ENCODE measurements around the gene CTBP2. TPM values are rescaled to one million over a fixed set of nuclear protein-coding genes. Genes with fewer than 3 reads are reported as not detected.

Gene CTBP2
- total RNA-seq, 1 experiment from 2014 or later = 212 TPM

DNA sequence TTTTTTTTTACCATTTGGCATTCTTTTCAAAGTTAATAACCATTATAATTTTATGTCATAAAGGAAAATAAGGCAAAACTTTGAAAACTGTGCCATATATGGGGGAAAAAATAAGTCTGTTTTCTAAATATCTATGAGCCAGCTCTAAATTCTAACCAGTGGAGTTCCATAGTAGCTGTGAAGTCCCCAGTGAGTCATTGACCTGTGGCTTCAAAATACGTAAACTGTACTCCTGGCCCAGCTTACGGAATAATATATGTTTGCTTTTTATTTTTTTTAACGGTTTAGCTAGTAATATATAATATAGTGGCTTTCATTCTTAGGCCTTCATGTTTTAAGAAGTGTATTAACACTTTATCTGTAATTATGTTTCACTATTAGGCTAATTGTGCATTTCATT is 197.9 kb downstream of the CTBP2 start:
- H2BK15ac ChIP-seq (ENCODE audit: low read depth, low read length) = no peak overlapping the region
- H3K27me3 ChIP-seq (ENCODE audit: insufficient read depth, low read length) = no peaks in the 10 kb centered on the region
- no peak overlapping the region for H2BK5ac ChIP-seq (ENCODE audit: insufficient read length, low read length)
- Mint-ChIP-seq H3K9me3 (no peaks in the 10 kb centered on the region), H3K27ac (no peak overlapping the region), H3K36me3 (ENCODE audit: insufficient read depth in 1 of 3, low read depth in 3 of 3) (peaks cover 2 to 8% (median 7%) of the 10 kb centered on the region in 3 experiments; a peak in 6 of 7 replicates), H3K27me3 (ENCODE audit: low read depth) (no peaks in the 10 kb centered on the region), H3K4me1 (peaks cover 11 to 17% of the 10 kb centered on the region in 2 experiments), H3K4me3 (no peak overlapping the region)
- no peaks in the 10 kb centered on the region for H3K4me1 ChIP-seq (ENCODE audit: insufficient read depth, low read length)
- H2AFZ ChIP-seq (ENCODE audit: low read length) = no peak overlapping the region
- no peak overlapping the region for H2AK5ac ChIP-seq (ENCODE audit: insufficient read length, low read length)
- H3K23me2 ChIP-seq (ENCODE audit: insufficient read length, low read depth, low read length, poor library complexity, severe bottlenecking) = no peaks in the 10 kb centered on the region
- H4K91ac ChIP-seq (ENCODE audit: insufficient read length, low read depth, low read length) = no peak overlapping the region
- H4K20me1 ChIP-seq (ENCODE audit: control insufficient read depth, insufficient read depth, insufficient read length) = no peaks in the 10 kb centered on the region
- H3K79me1 ChIP-seq (ENCODE audit: insufficient read depth, low read depth, low read length, poor library complexity, severe bottlenecking) = peaks cover 14% of the 10 kb centered on the region
- no peak for DNase-seq
- no peak overlapping the region for H2BK120ac ChIP-seq (ENCODE audit: low read depth, low read length, poor library complexity, severe bottlenecking)
- no peak overlapping the region for H3K18ac ChIP-seq (ENCODE audit: insufficient read length, low read depth, low read length)
- no peak overlapping the region for H3K14ac ChIP-seq (ENCODE audit: insufficient read depth, low read length)
- H3K79me2 ChIP-seq (ENCODE audit: insufficient read depth, low read length) = peaks cover 11% of the 10 kb centered on the region; the same call in 1 of the 2 replicates
- H2BK12ac ChIP-seq (ENCODE audit: insufficient read length, low read depth, low read length) = no peak overlapping the region
- H4K8ac ChIP-seq (replicated peaks; ENCODE audit: insufficient read length, low read depth, low read length) = no peak overlapping the region
- TF ChIP-seq, protein P1, sequence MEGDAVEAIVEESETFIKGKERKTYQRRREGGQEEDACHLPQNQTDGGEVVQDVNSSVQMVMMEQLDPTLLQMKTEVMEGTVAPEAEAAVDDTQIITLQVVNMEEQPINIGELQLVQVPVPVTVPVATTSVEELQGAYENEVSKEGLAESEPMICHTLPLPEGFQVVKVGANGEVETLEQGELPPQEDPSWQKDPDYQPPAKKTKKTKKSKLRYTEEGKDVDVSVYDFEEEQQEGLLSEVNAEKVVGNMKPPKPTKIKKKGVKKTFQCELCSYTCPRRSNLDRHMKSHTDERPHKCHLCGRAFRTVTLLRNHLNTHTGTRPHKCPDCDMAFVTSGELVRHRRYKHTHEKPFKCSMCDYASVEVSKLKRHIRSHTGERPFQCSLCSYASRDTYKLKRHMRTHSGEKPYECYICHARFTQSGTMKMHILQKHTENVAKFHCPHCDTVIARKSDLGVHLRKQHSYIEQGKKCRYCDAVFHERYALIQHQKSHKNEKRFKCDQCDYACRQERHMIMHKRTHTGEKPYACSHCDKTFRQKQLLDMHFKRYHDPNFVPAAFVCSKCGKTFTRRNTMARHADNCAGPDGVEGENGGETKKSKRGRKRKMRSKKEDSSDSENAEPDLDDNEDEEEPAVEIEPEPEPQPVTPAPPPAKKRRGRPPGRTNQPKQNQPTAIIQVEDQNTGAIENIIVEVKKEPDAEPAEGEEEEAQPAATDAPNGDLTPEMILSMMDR (conservative IDR thresholded peaks at IDR 0.05) = no peak
- H3K56ac ChIP-seq (ENCODE audit: insufficient read length, low read depth, low read length) = no peak overlapping the region
- no peak overlapping the region for H3K4me2 ChIP-seq (ENCODE audit: insufficient read depth, insufficient read length, low read length)
- no peak overlapping the region for H3T11ph ChIP-seq (ENCODE audit: low read length)
- H2BK20ac ChIP-seq (ENCODE audit: low read depth, low read length, poor library complexity, severe bottlenecking) = no peak overlapping the region
- no peak overlapping the region for H3K9ac ChIP-seq (ENCODE audit: extremely low read depth, insufficient read length, low read length)
- no CpG with 5 or more reads among the region's 3 CpGs for WGBS (ENCODE audit: extremely low coverage, insufficient read length, low lambda C conversion rate)
- no peak overlapping the region for H3K23ac ChIP-seq (ENCODE audit: insufficient read length, low read depth, low read length)
- no peak overlapping the region for H3K4ac ChIP-seq (ENCODE audit: low read depth, low read length)
- no peak overlapping the region for H3K27ac ChIP-seq (ENCODE audit: insufficient read length, low read depth, low read length)
- no peak overlapping the region for H4K5ac ChIP-seq (ENCODE audit: insufficient read length, low read depth, low read length)
- H3K9me3 ChIP-seq (ENCODE audit: control insufficient read depth, low read depth, low read length) = no peaks in the 10 kb centered on the region
